ENCODE data around the gene SGMS1.
"Not testable (repeated sequence)": the region's sequence is repeated elsewhere in the genome, so short reads cannot be mapped to it uniquely, and the experiment has no call there.

Gene SGMS1

GRCh38 chr10:50356481-50356832, 267.3 kb downstream of the SGMS1 start:
- DNase-seq: not testable (repeated sequence)

GRCh38 chr10:50355693-50356480, 267.9 kb downstream of the SGMS1 start:
- DNase-seq: not testable (repeated sequence)

GRCh38 chr10:50351483-50352146, 272.1 kb downstream of the SGMS1 start:
- DNase-seq: no peak

GRCh38 chr10:50350366-50350765, 273.4 kb downstream of the SGMS1 start:
- DNase-seq: no peak

- DNase-seq: no peak
Observed at GRCh38 chr10:50349554-50349953, 274.2 kb downstream of the SGMS1 start.

- DNase-seq: no peak
Observed at GRCh38 chr10:50347394-50347802, 276.4 kb downstream of the SGMS1 start.

- no peak for DNase-seq
Observed at GRCh38 chr10:50346942-50347341, 276.8 kb downstream of the SGMS1 start.

- DNase-seq: no peak
Observed at GRCh38 chr10:50345545-50345944, 278.2 kb downstream of the SGMS1 start.

GRCh38 chr10:50343702-50344331, 279.9 kb downstream of the SGMS1 start:
- no peak for DNase-seq

GRCh38 chr10:50341987-50342386, 281.8 kb downstream of the SGMS1 start:
- DNase-seq: no peak

- no peak for DNase-seq
Observed at GRCh38 chr10:50336140-50336539, 287.6 kb downstream of the SGMS1 start.

- no peak for DNase-seq
Observed at GRCh38 chr10:50335397-50335796, 288.4 kb downstream of the SGMS1 start.

GRCh38 chr10:50334273-50334672, 289.5 kb downstream of the SGMS1 start:
- DNase-seq: no peak

GRCh38 chr10:50333872-50334271, 289.9 kb downstream of the SGMS1 start:
- no peak for DNase-seq

- no peak for DNase-seq
Observed at GRCh38 chr10:50332108-50332842, 291.5 kb downstream of the SGMS1 start.

GRCh38 chr10:50331486-50331885, 292.3 kb downstream of the SGMS1 start:
- DNase-seq: no peak

- DNase-seq: peak; percentile 81
Observed at GRCh38 chr10:50326757-50327701, 296.7 kb downstream of the SGMS1 start.

- no peak for DNase-seq
Observed at GRCh38 chr10:50326172-50326555, 297.6 kb downstream of the SGMS1 start.

GRCh38 chr10:50325449-50326171, 298.1 kb downstream of the SGMS1 start:
- peak; percentile 92 for DNase-seq

GRCh38 chr10:50324680-50325393, 298.9 kb downstream of the SGMS1 start:
- no peak for DNase-seq

- DNase-seq: no peak
Observed at GRCh38 chr10:50324046-50324445, 299.7 kb downstream of the SGMS1 start.

All from EL (cell line).